HG02623 (cell line): ENCODE measurements around the gene CEP43.
A peak's percentile ranks its signal among the peaks of the same experiment; 100 is the strongest.

Experiments
- ATAC-seq: cut with Tn5 transposase; IDR thresholded peaks from one replicate; pipeline ENCODE4 v1.9.1; 2021; ENCODE audit warnings: moderate library complexity; ENCODE audit not compliant: unreplicated experiment

CEP43 gene

DNA sequence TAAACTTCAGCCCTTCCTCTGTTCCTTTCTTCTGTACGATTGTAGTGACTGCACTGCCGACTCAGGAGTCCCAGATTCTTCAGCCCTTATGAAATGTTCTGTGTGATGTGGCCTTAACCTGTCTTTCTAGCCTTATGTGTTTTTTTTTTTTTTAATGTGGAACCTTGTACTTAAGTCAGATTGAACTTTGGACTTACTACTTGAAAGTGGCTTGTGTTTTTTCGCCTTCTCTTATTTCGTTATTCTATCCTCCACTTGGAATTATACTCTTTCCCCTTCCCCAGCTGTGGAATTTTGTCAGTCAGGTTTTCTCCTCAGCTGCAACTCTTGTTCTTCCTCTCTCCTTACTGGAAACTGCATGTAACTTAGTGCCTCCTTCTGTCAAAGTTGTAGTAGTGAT lies 8.8 kb downstream of the CEP43 start:
- ATAC-seq, result no peak

DNA sequence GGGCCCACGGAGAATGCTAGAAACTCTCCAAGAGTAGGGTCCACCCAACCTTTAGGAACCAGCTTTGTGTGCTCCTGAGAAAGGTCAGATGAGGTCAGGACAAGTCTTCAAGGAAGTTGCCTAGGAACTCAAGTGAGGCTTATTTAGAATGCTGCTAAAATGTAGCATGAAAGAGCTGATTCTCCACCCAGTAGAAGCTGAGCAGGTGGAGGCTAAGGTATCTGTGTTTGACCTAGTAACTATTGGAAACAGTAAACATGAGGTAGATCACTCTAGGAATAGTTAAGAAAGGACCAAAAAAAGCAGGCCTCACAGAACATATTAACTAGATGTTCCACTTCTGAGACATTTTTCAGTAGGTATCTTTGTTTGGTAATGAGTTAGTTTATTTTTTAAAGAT lies 13.9 kb downstream of the CEP43 start:
- ATAC-seq, result no peak

DNA sequence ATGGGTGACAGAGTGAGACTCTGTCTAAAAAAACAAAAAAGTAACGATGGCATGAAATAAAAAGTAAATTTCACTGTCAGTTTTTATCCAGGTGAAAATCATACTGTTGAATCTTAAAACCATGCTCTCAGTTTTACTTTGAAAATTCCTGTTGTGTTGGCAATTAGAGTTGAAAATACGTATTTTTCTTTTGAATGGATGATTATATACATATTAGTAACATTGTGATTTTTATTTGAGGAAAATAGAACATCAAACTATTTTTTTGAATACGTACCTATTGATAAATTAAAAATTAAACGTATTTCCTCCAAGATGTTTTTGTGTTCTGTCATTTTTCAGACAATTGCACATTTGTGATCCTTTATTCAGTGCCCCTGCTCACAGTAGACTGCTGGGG lies 14.7 kb downstream of the CEP43 start:
- no peak for ATAC-seq

DNA sequence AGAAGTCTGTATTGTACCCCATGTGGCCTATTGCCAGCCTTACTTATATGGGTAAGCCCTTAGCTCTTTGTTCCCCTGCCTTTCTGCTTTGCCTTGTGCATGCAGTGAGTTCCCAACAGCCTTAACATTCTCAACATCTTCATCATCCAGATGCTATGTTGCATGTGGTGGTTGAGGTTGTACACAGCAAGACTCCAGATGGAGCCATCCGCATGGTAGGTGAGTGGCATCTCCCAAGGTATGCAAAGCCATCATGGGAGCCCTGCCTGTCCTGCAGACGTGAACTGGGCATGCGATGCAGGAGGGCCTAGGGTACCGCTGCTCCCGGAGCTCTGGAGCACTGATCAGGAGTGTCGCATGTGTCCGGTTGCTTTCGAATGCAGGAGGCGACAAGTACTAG lies 16.1 kb downstream of the CEP43 start:
- no peak for ATAC-seq

DNA sequence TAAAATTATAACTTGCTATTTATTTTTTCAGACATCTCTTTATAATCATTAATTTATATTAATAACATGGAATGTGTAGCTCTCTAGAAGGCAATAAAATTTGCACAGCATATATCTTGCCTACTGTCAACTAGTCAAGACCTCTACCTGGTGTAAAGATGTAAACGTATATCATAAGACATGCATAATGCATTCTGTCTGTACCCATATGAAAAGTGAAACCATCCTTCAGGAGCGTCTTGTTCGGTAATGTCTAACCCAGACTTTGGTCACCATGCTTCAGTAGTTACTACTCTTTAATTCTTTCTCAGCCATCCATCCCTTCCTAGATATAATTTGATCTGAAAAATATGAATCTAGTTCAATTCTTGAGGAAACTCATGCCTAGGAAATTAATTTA lies 21.0 kb downstream of the CEP43 start:
- ATAC-seq, result peak; percentile 89

DNA sequence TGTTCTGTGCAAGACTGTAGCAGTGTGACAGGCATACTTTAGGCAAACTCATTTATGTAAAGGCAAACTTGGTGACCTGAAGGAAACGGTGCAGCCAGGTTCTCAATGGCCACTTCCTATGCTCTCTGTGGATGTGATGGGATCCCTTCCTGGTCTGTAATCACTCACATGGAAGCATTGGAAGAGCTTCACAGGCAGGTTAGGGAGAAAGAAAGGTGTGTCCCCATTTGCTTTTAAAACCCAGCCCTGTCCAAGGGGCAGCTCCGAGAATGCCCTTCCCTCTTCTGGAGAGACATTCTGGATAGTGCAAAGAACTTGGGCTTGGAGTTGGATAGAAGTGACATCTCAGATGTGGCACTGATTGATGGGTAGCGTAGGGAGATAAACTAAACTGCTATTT lies 28.1 kb downstream of the CEP43 start:
- ATAC-seq, result no peak

DNA sequence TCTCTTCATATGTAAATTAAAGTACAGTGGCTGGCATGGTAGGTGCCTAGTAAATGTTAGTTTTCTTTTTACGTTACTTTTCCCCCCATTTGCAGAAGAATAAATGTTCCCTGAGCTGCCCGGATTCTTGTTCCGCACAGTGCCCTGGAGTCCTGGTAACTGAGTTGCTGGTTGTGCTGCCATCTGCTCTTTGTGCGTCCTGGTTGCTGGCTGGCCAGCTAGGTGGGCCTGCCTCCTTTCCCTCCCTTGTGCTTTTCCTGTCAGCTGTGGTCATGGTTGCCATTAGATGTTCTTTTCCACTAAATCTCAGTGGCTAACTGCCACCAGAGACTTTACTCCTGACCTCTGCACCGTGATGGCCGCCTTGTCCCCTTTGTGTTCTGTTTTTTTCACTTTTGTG lies 28.6 kb downstream of the CEP43 start:
- ATAC-seq, result no peak

DNA sequence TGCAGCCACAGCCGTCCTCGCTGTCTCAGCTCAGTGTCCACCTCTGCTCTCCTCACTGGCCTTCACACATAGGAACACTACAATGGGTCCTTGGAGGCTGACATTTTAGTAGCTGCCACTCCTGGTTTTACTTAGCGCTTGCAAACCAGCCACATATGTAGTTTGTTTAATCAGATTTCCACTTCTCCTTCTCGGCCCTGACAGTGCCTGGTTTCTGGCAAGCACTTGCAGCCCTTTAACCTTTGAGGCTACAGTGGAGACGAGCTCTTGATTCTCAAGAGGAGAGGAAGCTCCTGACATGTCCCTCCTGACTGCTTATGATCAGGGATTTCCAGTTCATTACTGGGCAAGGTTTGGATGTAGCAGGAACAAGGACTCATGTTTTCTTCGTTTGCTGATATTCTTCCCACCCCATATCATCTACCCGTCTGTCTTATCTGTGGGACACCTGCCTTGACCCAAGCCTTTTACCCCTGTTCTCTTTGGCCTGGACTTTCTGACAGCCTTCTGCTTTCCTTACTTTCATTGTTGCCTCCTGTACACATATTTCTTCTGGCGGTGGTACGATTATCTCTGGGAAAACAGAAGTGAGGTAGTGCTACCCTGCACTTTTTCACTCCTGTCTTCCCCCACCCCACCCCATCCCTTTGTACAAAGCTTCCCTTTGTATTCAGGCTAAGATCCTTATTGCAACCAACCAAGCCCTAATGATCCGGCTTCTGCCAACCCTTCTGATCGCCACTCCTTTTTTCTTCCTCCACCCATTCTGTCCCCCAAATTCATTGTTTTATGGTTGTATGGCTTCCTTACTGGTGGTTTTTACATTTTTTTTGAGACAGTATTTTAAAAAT lies 31.2 kb downstream of the CEP43 start:
- ATAC-seq, result no peak

DNA sequence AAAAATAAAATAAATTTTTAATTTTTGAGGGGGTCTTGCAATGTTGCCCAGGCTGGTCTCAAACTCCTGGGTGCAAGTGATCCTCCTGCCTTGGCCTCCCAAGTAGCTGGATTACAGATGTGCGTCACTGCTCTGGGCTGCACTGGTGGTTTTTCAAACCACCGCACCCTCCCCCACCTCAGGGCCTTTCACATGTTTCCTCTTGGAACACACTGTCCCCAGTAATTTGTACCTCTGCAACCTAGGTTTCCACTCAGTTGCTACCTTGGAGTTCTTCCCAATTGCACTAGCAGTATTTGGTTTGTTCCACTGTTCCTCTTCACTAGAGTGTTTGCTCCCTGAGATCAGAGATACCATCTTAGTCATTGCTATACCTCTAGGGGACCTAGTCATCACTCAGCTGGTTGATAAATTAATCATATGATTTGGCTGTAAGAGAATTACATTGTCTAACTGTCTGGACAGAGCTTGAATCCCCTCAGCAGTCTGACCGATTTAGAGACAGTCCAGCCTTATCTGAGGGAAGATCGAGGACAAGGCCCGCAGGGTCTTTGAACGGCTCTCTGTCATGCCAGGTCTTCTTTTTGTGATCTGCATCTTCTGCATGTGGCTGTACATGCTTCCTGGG lies 32.0 kb downstream of the CEP43 start:
- no peak for ATAC-seq

DNA sequence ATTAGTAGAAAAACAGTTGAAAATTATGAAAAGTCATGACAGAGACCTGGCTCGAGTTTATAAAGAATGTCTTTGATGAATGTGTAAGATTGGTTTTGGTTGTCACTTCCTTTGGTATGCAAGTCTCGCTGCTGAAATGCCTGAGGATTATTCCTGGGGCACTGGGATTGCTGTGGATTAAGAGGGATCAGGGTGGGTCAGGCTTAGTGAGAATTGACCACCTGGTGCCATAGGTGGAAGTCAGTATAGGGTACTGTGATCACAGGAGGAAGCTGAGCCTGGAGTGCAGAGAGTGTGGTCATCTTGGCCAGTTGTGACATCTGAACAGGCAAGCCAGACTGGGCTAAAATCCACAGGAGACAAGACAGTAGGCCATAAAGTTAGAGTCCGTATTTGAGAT lies 34.9 kb downstream of the CEP43 start:
- ATAC-seq, result no peak

DNA sequence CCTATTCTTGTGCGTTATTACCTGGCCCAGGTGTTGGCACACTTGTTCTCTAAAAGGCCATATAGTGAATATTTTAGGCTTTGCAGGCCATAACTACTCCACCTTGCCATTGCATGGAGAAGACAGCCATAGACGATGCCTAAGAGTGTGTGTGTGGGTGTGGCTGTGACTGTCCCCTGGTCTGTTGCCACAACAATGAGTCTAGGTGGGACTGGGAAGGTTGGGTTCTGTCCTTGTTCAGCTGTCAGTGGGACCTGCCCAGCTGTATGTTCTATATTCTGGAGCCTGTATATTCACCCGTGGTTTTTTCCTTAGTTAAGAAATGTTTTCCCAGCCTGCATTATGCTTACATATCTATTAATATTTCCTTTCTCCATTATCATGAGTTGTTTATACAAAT lies 38.6 kb downstream of the CEP43 start:
- ATAC-seq, result no peak

DNA sequence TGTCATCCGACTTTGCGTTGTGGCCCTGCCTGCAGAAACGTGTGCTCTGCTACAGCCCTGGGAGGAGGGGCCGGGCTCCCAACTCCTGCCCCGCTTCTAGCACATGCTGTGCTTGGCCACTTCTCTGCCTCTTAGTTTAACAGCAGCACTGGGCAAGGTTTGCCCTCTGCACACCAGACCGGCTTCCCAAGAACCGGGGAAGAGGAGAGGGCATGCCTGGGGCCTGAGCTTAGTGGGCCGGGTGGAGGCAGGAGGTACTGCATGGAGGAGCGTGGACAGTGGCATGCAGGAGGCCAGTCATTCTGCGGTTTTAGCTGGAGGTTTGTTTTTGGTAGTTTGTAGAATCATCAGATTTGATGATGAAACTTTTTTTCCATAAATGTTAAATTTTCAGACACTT lies 45.5 kb downstream of the CEP43 start:
- no peak for ATAC-seq

DNA sequence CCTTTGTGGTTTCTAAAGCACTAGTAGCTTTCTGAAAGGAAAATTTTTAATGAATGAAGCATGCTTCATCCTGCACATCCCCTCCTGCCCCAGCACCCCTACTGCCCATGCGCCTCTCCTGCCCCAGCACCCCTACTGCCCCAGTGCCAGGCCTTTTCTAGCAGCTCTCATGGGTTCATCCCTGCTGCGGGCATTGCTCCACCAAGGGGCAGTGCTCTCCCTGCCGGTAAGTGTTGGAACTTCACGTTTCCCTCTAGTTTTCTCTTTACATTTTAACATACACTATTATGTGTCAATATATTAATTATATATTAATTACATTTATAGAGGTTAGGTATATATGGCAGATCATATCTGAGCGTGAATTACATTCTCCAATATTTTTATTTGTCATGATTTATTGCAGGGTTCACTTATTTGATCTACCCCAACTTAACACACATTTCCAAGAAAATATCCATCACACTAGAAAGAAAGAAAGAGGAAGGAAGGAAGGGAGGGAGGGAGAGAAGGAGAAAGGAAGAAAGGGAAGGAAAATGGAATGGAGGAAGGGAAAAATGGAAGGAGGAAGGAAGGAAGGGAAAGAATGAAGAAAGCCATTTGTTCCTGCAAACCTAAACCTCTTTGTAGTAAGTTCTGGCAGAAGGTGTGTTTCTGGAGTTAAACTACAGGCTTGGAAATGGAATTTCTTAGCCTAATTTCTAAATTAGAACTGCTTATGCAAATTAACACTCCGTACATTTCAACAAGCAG lies 46.8 kb downstream of the CEP43 start:
- ATAC-seq, result no peak

DNA sequence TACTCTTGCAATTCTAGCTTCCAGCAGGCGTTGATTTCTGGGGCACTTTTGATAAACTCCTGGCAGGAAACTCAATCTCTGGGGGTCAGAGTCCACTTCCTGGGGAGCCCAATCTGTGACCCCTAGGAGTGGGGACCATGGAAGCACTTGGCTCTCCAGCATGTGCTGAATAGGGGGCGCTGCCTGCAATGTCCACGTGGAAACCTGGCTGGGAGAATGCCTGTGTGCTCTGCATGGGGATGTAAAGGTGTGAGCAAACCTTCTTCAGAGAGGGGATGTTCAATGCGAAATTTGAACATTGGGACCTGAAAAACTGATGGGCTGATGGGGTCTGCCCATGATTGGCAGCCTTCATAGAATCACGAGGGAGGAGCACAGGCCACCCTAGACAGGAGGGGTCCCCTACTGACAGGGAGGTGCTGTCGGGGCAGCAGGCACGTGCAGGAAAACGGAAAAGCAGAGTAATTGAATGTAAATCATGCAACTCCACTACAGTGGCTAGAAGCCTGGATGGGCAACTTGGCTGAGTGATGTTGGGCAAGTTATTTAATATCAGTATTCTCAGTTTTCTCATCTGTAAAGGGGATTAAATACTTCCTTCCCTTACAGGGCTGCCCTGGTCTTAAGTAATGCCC lies 47.8 kb downstream of the CEP43 start:
- no peak for ATAC-seq

DNA sequence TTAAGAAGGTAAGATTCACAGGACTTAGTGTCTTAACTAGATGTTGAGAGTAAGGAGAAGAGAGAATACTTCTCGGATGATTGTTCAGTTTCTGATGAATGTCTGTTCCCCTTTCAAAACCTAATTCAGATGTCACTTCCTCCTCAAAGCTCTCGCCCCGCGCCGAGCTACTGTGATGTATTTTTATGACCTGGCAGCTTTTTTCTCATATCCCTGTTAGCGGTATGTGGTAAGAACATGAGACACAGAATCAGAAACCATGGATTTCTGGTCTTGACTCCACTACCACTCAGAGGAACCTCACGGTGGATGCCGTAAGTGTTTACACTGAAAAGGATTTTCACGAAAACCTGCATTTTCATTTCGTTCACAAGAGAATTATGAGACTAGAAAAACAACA lies 48.4 kb downstream of the CEP43 start:
- peak; percentile 81 for ATAC-seq
